T-cell (primary cell): Measurements from ENCODE around the gene MAP1B. TPM values are rescaled to one million over a fixed set of nuclear protein-coding genes. Genes with fewer than 3 reads are reported as not detected.

Source experiments
- ATAC-seq, 4 experiments: fragments of 200-7000 bp in 3 of 4; fragments of 150-1000 bp in 1 of 4; cut with Tn5 transposase; replicated peaks in 1 of 4; 1 replicate in 3 of 4; 2 replicates in 1 of 4; pipeline ENCODE4 v1.10.0; 2021; ENCODE audit warnings: moderate library complexity in 3 of 4, mild to moderate bottlenecking in 2 of 4, moderate number of reproducible peaks in 1 of 4
- CTCF ChIA-PET, 2 donors: fragments of 300-600 bp; sonication (Branson Sonifier 250); formaldehyde crosslinking; loops; one replicate each; lab custom pipeline; 2022; ENCODE audit warnings: antibody characterized with exemption in 2 of 2; lab: Charles Lee
- POLR2A ChIA-PET, 2 donors: fragments of 300-600 bp; sonication (Branson Sonifier 250); formaldehyde crosslinking; loops; one replicate each; lab custom pipeline; 2022; ENCODE audit warnings: antibody characterized with exemption in 2 of 2; lab: Charles Lee
- DNase-seq, 35 experiments: peaks; one replicate each; pipeline versions ENCODE4 v3.0.0 to v3.0.0-alpha.2; 2013 to 2023
- H3K27ac ChIP-seq: one replicate; pipeline ENCODE4 v1.5.1; 2013; ENCODE audit warnings: low read length
- H3K27me3 ChIP-seq, 2 experiments: replicated peaks in 1 of 2; 1 replicate in 1 of 2; 2 replicates in 1 of 2; pipeline versions ENCODE4 v1.6.1 to v1.7.0; 2013; ENCODE audit warnings: low read length in 1 of 2, mixed read lengths in 1 of 2; ENCODE audit not compliant: control insufficient read depth in 2 of 2, insufficient read depth in 2 of 2; ENCODE audit errors: extremely low read depth in 1 of 2
- H3K36me3 ChIP-seq, 2 donors: 1 replicate in 1 of 2; 2 replicates in 1 of 2; pipeline versions ENCODE4 v1.6.1 to v1.7.0; 2013; ENCODE audit warnings: low read length in 1 of 2; ENCODE audit not compliant: control insufficient read depth in 2 of 2, insufficient read depth in 1 of 2; ENCODE audit errors: extremely low read depth in 1 of 2
- H3K4me1 ChIP-seq, 2 experiments: 1 replicate in 1 of 2; 2 replicates in 1 of 2; pipeline versions ENCODE4 v1.6.1 to v1.7.0; 2013; ENCODE audit warnings: low read length in 2 of 2, mixed read lengths in 1 of 2; ENCODE audit not compliant: insufficient read depth in 2 of 2, control insufficient read depth in 1 of 2; ENCODE audit errors: extremely low read depth in 1 of 2
- H3K4me3 ChIP-seq, 2 donors: 1 replicate in 1 of 2; 2 replicates in 1 of 2; pipeline versions ENCODE4 v1.5.1 to v1.7.0; 2013; ENCODE audit warnings: mild to moderate bottlenecking in 2 of 2, low read length in 1 of 2, moderate library complexity in 1 of 2; ENCODE audit not compliant: control insufficient read depth in 1 of 2; ENCODE audit errors: extremely low read depth in 1 of 2
- H3K9me3 ChIP-seq: 2 replicates; pipeline ENCODE4 v1.7.0; 2013
- H3K27ac Mint-ChIP-seq, 2 donors: one replicate each; pipeline ENCODE4 v1.8.0; 2020 to 2021; ENCODE audit warnings: mild to moderate bottlenecking in 2 of 2, mixed read lengths in 2 of 2
- H3K27me3 Mint-ChIP-seq, 2 donors: one replicate each; pipeline ENCODE4 v1.8.0; 2021 to 2022; ENCODE audit warnings: mixed read lengths in 2 of 2
- H3K36me3 Mint-ChIP-seq: one replicate; pipeline ENCODE4 v1.8.0; 2021; ENCODE audit warnings: mixed read lengths
- H3K4me1 Mint-ChIP-seq, 3 donors: one replicate each; pipeline ENCODE4 v1.8.0; 2020 to 2022; ENCODE audit warnings: mixed read lengths in 3 of 3, mild to moderate bottlenecking in 1 of 3
- H3K4me3 Mint-ChIP-seq, 3 donors: one replicate each; pipeline ENCODE4 v1.8.0; 2020 to 2022; ENCODE audit warnings: mild to moderate bottlenecking in 3 of 3, mixed read lengths in 3 of 3, moderate library complexity in 3 of 3
- H3K9me3 Mint-ChIP-seq, 3 donors: one replicate each; pipeline ENCODE4 v1.8.0; 2020 to 2022; ENCODE audit warnings: mixed read lengths in 3 of 3
- WGBS: methylation state at CpG from one replicate; pipeline ENCODE4 v1.1.5; 2013; ENCODE audit warnings: missing lambda C conversion rate; ENCODE audit not compliant: insufficient coverage; 5-methylcytosine and 5-hydroxymethylcytosine counted together
- total RNA-seq, 35 experiments: library from RNA in 6 of 35; stranded (reverse) in 6 of 35; fragments of 120-200 nt in 1 of 35; gene quantifications; one replicate each; pipeline versions ENCODE4 v1.2.1 to v1.2.4 and lab custom pipeline; 2013 to 2026

MAP1B gene
- total RNA-seq, 5 donors from 2014 or later (not counting 1 experiment from before 2014, with no cell fraction given): 0.33 to 0.98 (median 0.47) TPM; not detected in 2

- no peak overlapping the region for H3K27ac Mint-ChIP-seq
Observed at GRCh38 chr5:72252008-72252407, 144.7 kb downstream of the MAP1B start.

GRCh38 chr5:72252574-72253155 lies 145.4 kb downstream of the MAP1B start:
- H3K4me3 Mint-ChIP-seq: no peak overlapping the region
- CTCF ChIA-PET: no interaction called here
- H3K4me3 ChIP-seq: no peak overlapping the region
- POLR2A ChIA-PET: interaction anchor here in 1 of 2 donors (0.8 kb wide), 1 partner anchor 1172 kb away, joined by 3 read pairs; no protein-coding TSS in a partner anchor
- H3K36me3 Mint-ChIP-seq: peaks cover 40% of the 10 kb centered on the region
- no peaks in the 10 kb centered on the region for H3K27me3 ChIP-seq
- H3K27ac Mint-ChIP-seq: no peak overlapping the region
- ATAC-seq (no peak), DNase-seq (no peak)
- WGBS: 88% methylated on average over 3 of the region's 5 CpGs
- no peaks in the 10 kb centered on the region for H3K9me3 ChIP-seq
- peaks cover 0 to 3% of the 10 kb centered on the region in 2 donors for H3K36me3 ChIP-seq
- no peaks in the 10 kb centered on the region for H3K4me1 ChIP-seq
- peaks cover 6 to 21% (median 7%) of the 10 kb centered on the region in 3 donors for H3K4me1 Mint-ChIP-seq
- no peaks in the 10 kb centered on the region for H3K9me3 Mint-ChIP-seq
- H3K27me3 Mint-ChIP-seq: no peaks in the 10 kb centered on the region
- H3K27ac ChIP-seq: no peak overlapping the region

More at GRCh38 chr5:72252008-72252407, 144.7 kb downstream of the MAP1B start:
- Histone ChIP-seq H3K27me3 (no peaks in the 10 kb centered on the region), H3K4me3 (no peak overlapping the region), H3K27ac (no peak overlapping the region), H3K36me3 (peaks cover 0 to 3% of the 10 kb centered on the region in 2 donors), H3K9me3 (no peaks in the 10 kb centered on the region), H3K4me1 (no peaks in the 10 kb centered on the region)
- Mint-ChIP-seq H3K9me3 (no peaks in the 10 kb centered on the region), H3K4me3 (no peak overlapping the region), H3K4me1 (peaks cover 7 to 21% (median 9%) of the 10 kb centered on the region in 3 donors), H3K36me3 (peaks cover 34% of the 10 kb centered on the region), H3K27me3 (no peaks in the 10 kb centered on the region)
- no peak for DNase-seq
- POLR2A ChIA-PET: no interaction called here
- CTCF ChIA-PET: no interaction called here
- no peak for ATAC-seq

DNA sequence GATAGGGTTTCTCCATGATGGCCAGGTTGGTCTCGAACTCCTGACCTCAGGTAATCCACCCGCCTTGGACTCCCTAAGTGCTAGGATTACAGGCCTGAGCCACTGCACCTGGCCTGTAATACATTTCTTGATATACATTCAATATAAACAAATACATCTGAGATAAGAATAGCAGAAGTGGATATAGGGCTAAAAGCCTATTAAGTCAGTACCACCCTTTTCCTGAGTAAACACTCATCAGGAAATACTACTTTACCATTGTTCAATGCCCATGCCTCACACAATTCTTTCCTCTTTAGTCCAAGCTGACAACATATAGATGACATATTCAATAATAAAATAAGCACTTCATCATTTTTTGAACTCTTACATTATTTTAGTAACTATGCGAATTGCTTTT lies 148.0 kb downstream of the MAP1B start:
- DNase-seq: no peak

GRCh38 chr5:72255670-72256069 lies 148.4 kb downstream of the MAP1B start:
- POLR2A ChIA-PET: no interaction called here
- Histone ChIP-seq H3K36me3 (peaks cover 0 to 3% of the 10 kb centered on the region in 2 donors), H3K4me1 (no peaks in the 10 kb centered on the region), H3K9me3 (no peaks in the 10 kb centered on the region), H3K27me3 (no peaks in the 10 kb centered on the region), H3K4me3 (no peak overlapping the region), H3K27ac (no peak overlapping the region)
- H3K9me3 Mint-ChIP-seq: no peaks in the 10 kb centered on the region
- no peak overlapping the region for H3K27ac Mint-ChIP-seq
- WGBS: no CpG with 5 or more reads among the region's 2 CpGs
- ATAC-seq (no peak), DNase-seq (no peak)
- no peaks in the 10 kb centered on the region for H3K27me3 Mint-ChIP-seq
- CTCF ChIA-PET: no interaction called here
- peaks cover 40% of the 10 kb centered on the region for H3K36me3 Mint-ChIP-seq
- H3K4me1 Mint-ChIP-seq: peaks cover 6 to 16% (median 7%) of the 10 kb centered on the region in 3 donors
- H3K4me3 Mint-ChIP-seq: no peak overlapping the region

More for the DNA sequence above, 148.0 kb downstream of the MAP1B start:
- POLR2A ChIA-PET: no interaction called here
- Histone ChIP-seq H3K4me1 (no peaks in the 10 kb centered on the region), H3K4me3 (no peak overlapping the region), H3K36me3 (peaks cover 0 to 3% of the 10 kb centered on the region in 2 donors), H3K9me3 (no peaks in the 10 kb centered on the region), H3K27me3 (no peaks in the 10 kb centered on the region), H3K27ac (no peak overlapping the region)
- Mint-ChIP-seq H3K4me1 (peaks cover 6 to 16% (median 7%) of the 10 kb centered on the region in 3 donors), H3K36me3 (peaks cover 40% of the 10 kb centered on the region), H3K9me3 (no peaks in the 10 kb centered on the region), H3K4me3 (no peak overlapping the region), H3K27me3 (no peaks in the 10 kb centered on the region), H3K27ac (no peak overlapping the region)
- CTCF ChIA-PET: no interaction called here
- 100% methylated on average over 1 of the region's 3 CpGs for WGBS
- ATAC-seq: no peak

DNA sequence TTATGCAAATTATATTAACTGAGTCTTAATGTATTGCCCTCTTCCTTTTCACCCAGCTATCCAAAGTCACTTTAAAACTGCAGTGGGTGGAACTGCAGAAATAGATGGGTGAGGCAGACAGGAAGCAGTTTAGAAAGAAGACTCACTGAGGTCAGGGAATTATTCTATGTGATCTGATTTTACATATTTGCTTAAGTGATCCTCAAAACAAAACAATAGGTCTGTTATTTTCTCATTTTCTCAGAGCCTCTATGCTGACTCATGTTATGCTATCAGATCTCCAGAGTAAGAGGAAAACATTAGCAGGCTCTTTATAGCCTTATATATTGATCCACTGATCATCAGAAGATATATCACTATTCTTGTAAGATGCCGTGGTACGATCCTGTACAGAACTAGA lies 149.3 kb downstream of the MAP1B start:
- H3K36me3 Mint-ChIP-seq: peaks cover 42% of the 10 kb centered on the region
- POLR2A ChIA-PET: no interaction called here
- ATAC-seq: no peak
- CTCF ChIA-PET: no interaction called here
- peaks cover 0 to 11% (median 6%) of the 10 kb centered on the region in 3 donors for H3K4me1 Mint-ChIP-seq
- Histone ChIP-seq H3K9me3 (no peaks in the 10 kb centered on the region), H3K27ac (no peak overlapping the region), H3K4me3 (no peak overlapping the region), H3K4me1 (no peaks in the 10 kb centered on the region), H3K27me3 (no peaks in the 10 kb centered on the region), H3K36me3 (peaks cover under 1 to 3% of the 10 kb centered on the region in 2 donors)
- H3K9me3 Mint-ChIP-seq: no peaks in the 10 kb centered on the region
- no peak overlapping the region for H3K27ac Mint-ChIP-seq
- no peaks in the 10 kb centered on the region for H3K27me3 Mint-ChIP-seq
- no CpG with 5 or more reads among the region's 2 CpGs for WGBS
- no peak for DNase-seq
- H3K4me3 Mint-ChIP-seq: no peak overlapping the region

Other genes starting within 250 kb of the MAP1B start
- 10 to 100 TPM; 34.4 to 43.3 (median 39.7) TPM for gene MRPS27, start 212.8 kb downstream of the MAP1B start, total RNA-seq
- 10 to 100 TPM in 1 of 5 donors, 1 to 10 TPM in 4; 5.9 to 12.1 (median 8.1) TPM for gene PTCD2, start 212.9 kb downstream of the MAP1B start, total RNA-seq